H1 (cell line): Measurements from ENCODE around the gene DYNLT3. TPM values are rescaled to one million over a fixed set of nuclear protein-coding genes. Genes with fewer than 3 reads are reported as not detected.

ENCODE experiments used
- CTCF ChIA-PET: fragments of 300-600 bp; sonication (Branson Sonifier 250); formaldehyde crosslinking; loops from one replicate; lab custom pipeline; 2021; ENCODE audit not compliant: partially characterized antibody; lab: Charles Lee
- POLR2A ChIA-PET: fragments of 300-600 bp; sonication (Branson Sonifier 250); formaldehyde crosslinking; loops from one replicate; lab custom pipeline; 2021; ENCODE audit warnings: inconsistent platforms; ENCODE audit not compliant: partially characterized antibody; lab: Charles Lee
- DNase-seq, 2 experiments: peaks; one replicate each; pipeline versions ENCODE4 v3.0.0 to v3.0.0-alpha.2; 2010 to 2022; ENCODE audit warnings: low spot score in 2 of 2, low read depth in 1 of 2, mixed read lengths in 1 of 2
- FAIRE-seq: peaks from 2 replicates; lab custom pipeline; 2011; peaks lifted over from hg19 to GRCh38; lab: Jason Lieb, UNC
- H2AFZ ChIP-seq: 2 replicates; pipeline ENCODE4 v1.8.1; 2012; ENCODE audit warnings: low read length, inconsistent platforms
- H2AK5ac ChIP-seq: 2 replicates; pipeline ENCODE4 v1.6.1; 2013; ENCODE audit warnings: low read depth, low read length
- H2BK120ac ChIP-seq: replicated peaks from 2 replicates; pipeline ENCODE3; 2013; ENCODE audit warnings: low read depth, low read length, inconsistent platforms
- H2BK12ac ChIP-seq: 2 replicates; pipeline ENCODE4 v1.6.1; 2013; ENCODE audit warnings: low read depth, low read length
- H2BK15ac ChIP-seq: 2 replicates; pipeline ENCODE4 v1.6.1; 2013; ENCODE audit warnings: low read length
- H2BK20ac ChIP-seq: 2 replicates; pipeline ENCODE4 v1.6.1; 2013; ENCODE audit warnings: low read length
- H2BK5ac ChIP-seq: 2 replicates; pipeline ENCODE4 v1.6.1; 2013; ENCODE audit warnings: low read depth, low read length
- H3K14ac ChIP-seq: 2 replicates; pipeline ENCODE4 v1.6.1; 2013; ENCODE audit warnings: inconsistent platforms; ENCODE audit not compliant: insufficient read length
- H3K18ac ChIP-seq: 2 replicates; pipeline ENCODE4 v1.6.1; 2013; ENCODE audit warnings: low read length; ENCODE audit errors: extremely low read depth
- H3K23ac ChIP-seq: 2 replicates; pipeline ENCODE4 v1.6.1; 2013; ENCODE audit warnings: inconsistent platforms; ENCODE audit not compliant: insufficient read length
- H3K23me2 ChIP-seq: 2 replicates; pipeline ENCODE4 v1.6.1; 2013; ENCODE audit warnings: low read depth, low read length
- H3K27ac ChIP-seq: 2 replicates; pipeline ENCODE4 v1.6.1; 2011; ENCODE audit warnings: low read depth, low read length, inconsistent platforms
- H3K27me3 ChIP-seq, 4 experiments: replicated peaks in 1 of 4; 1 replicate in 1 of 4; 2 replicates in 3 of 4; pipeline versions ENCODE4 v1.6.1 to v1.8.1; 2011 to 2013; ENCODE audit warnings: low read length in 3 of 4, mild to moderate bottlenecking in 3 of 4, inconsistent platforms in 2 of 4, mixed read lengths in 2 of 4, moderate library complexity in 1 of 4; ENCODE audit not compliant: control insufficient read depth in 3 of 4, insufficient read depth in 3 of 4; ENCODE audit errors: extremely low read depth in 1 of 4
- H3K36me3 ChIP-seq, 4 experiments: 2 replicates each; pipeline versions ENCODE4 v1.6.1 to v1.8.1; 2011 to 2013; ENCODE audit warnings: mild to moderate bottlenecking in 4 of 4, low read length in 3 of 4, moderate library complexity in 2 of 4, control low read depth in 1 of 4, inconsistent platforms in 1 of 4; ENCODE audit not compliant: insufficient read depth in 4 of 4, control insufficient read depth in 2 of 4
- H3K4ac ChIP-seq: replicated peaks from 2 replicates; pipeline ENCODE3; 2013; ENCODE audit warnings: low read length, low read depth, mixed read lengths, inconsistent platforms; ENCODE audit not compliant: insufficient read length
- H3K4me1 ChIP-seq, 4 experiments: replicated peaks in 1 of 4; 1 replicate in 1 of 4; 2 replicates in 3 of 4; pipeline versions ENCODE4 v1.6.1 to v1.8.1; 2011 to 2013; ENCODE audit warnings: low read length in 3 of 4, inconsistent platforms in 2 of 4, mixed read lengths in 1 of 4; ENCODE audit not compliant: insufficient read depth in 4 of 4, control insufficient read depth in 3 of 4
- H3K4me2 ChIP-seq, 2 experiments: 2 replicates each; pipeline versions ENCODE4 v1.6.1 to v1.8.1; 2011 to 2013; ENCODE audit warnings: low read depth in 2 of 2, low read length in 2 of 2, control low read depth in 1 of 2, inconsistent platforms in 1 of 2, mild to moderate bottlenecking in 1 of 2; ENCODE audit not compliant: insufficient read depth in 1 of 2
- H3K4me3 ChIP-seq, 4 experiments: fragments of 200-600, 300-600 bp in 1 of 4; sonication (generic), shearing (Covaris generic), sonication (Bioruptor Twin) in 1 of 4; 2 replicates each; pipeline versions ENCODE4 v1.5.1 to v1.8.1; 2011 to 2016; ENCODE audit warnings: low read length in 4 of 4, low read depth in 3 of 4, control low read depth in 2 of 4, inconsistent platforms in 2 of 4, mild to moderate bottlenecking in 2 of 4, mixed read lengths in 1 of 4, moderate library complexity in 1 of 4; ENCODE audit not compliant: insufficient read depth in 2 of 4; ENCODE audit errors: extremely low read depth in 1 of 4
- H3K56ac ChIP-seq: replicated peaks from 2 replicates; pipeline ENCODE3; 2013; ENCODE audit warnings: low read depth, mild to moderate bottlenecking, mixed read lengths, low read length, inconsistent platforms; ENCODE audit not compliant: insufficient read length
- H3K79me1 ChIP-seq: 2 replicates; pipeline ENCODE4 v1.6.1; 2013; ENCODE audit warnings: low read depth, low read length, control low read depth
- H3K79me2 ChIP-seq, 2 experiments: 2 replicates each; pipeline versions ENCODE4 v1.6.1 to v1.8.1; 2012 to 2013; ENCODE audit warnings: low read length in 2 of 2, mild to moderate bottlenecking in 2 of 2, inconsistent platforms in 1 of 2; ENCODE audit not compliant: insufficient read depth in 2 of 2, control insufficient read depth in 1 of 2
- H3K9ac ChIP-seq, 4 experiments: replicated peaks in 1 of 4; 1 replicate in 1 of 4; 2 replicates in 3 of 4; pipeline versions ENCODE4 v1.6.1 to v1.8.1; 2011 to 2013; ENCODE audit warnings: low read depth in 3 of 4, low read length in 3 of 4, control low read depth in 2 of 4, mild to moderate bottlenecking in 2 of 4, moderate library complexity in 2 of 4, inconsistent platforms in 1 of 4; ENCODE audit errors: extremely low read depth in 1 of 4
- H3K9me3 ChIP-seq, 2 experiments: 2 replicates each; pipeline versions ENCODE4 v1.6.1 to v1.8.1; 2012 to 2013; ENCODE audit warnings: mild to moderate bottlenecking in 2 of 2, moderate library complexity in 2 of 2, control low read depth in 1 of 2, inconsistent platforms in 1 of 2, low read depth in 1 of 2, low read length in 1 of 2, mixed read lengths in 1 of 2; ENCODE audit not compliant: insufficient read depth in 2 of 2
- H4K20me1 ChIP-seq, 2 experiments: replicated peaks in 1 of 2; 2 replicates each; pipeline versions ENCODE3 to v1.8.1; 2011 to 2013; ENCODE audit warnings: inconsistent platforms in 2 of 2, low read length in 2 of 2, mild to moderate bottlenecking in 1 of 2; ENCODE audit not compliant: insufficient read depth in 2 of 2, control insufficient read depth in 1 of 2
- H4K5ac ChIP-seq: 2 replicates; pipeline ENCODE4 v1.6.1; 2013; ENCODE audit warnings: low read length, low read depth, mixed read lengths, inconsistent platforms; ENCODE audit not compliant: insufficient read length
- H4K8ac ChIP-seq: 2 replicates; pipeline ENCODE4 v1.8.0; 2013; ENCODE audit warnings: mild to moderate bottlenecking, moderate library complexity, low read length, inconsistent platforms; ENCODE audit not compliant: insufficient read depth; ENCODE audit errors: extremely low read depth
- H4K91ac ChIP-seq: replicated peaks from 2 replicates; pipeline ENCODE3; 2013; ENCODE audit warnings: low read length, mixed read lengths, inconsistent platforms; ENCODE audit not compliant: insufficient read length
- JUND ChIP-seq: IDR thresholded peaks from 2 replicates; pipeline ENCODE4 v1.6.1; 2011; ENCODE audit warnings: mild to moderate bottlenecking, improper control_type of control experiment, low read length
- WGBS, 2 experiments: shearing (Covaris generic) in 1 of 2; methylation state at CpG; one replicate each; pipeline versions ENCODE4 v1.1.6 to v1.1.7; 2013 to 2015; ENCODE audit warnings: low lambda C conversion rate in 2 of 2, mixed read lengths in 2 of 2, inconsistent platforms in 1 of 2, low coverage in 1 of 2, missing lambda C conversion rate in 1 of 2; ENCODE audit not compliant: insufficient replicate concordance in 2 of 2, insufficient coverage in 1 of 2, insufficient read length in 1 of 2; ENCODE audit errors: extremely low coverage in 1 of 2, missing lambda C conversion rate in 1 of 2; 5-methylcytosine and 5-hydroxymethylcytosine counted together
- polyA plus RNA-seq, 7 experiments: library from polyadenylated mRNA; depleted of rRNA in 3 of 7; stranded (reverse) in 5 of 7; unstranded in 2 of 7; fragments of >200 nt in 5 of 7; fragments of 200-250 nt in 2 of 7; gene quantifications; 1 replicate in 5 of 7; 2 replicates in 1 of 7; 4 replicates in 1 of 7; pipeline versions ENCODE4 v1.2.1 to v1.2.3, GENCODE V29; 2011 to 2013; ENCODE audit warnings: missing spikeins in 2 of 7, mixed read lengths in 2 of 7
- total RNA-seq: library from RNA; stranded (reverse); fragmentation: NEBNext Ultra II Directional; extraction: Animal tissue kit (Norgen Biotek cat#: 25700); gene quantifications from 2 replicates; pipeline ENCODE4 v1.2.1, GENCODE V29; 2021

DYNLT3 gene
- total and polyA plus RNA-seq, 2 of the 8 experiments (the other 6 are each of a cell fraction or from before 2014, with no cell fraction given), result 2.3 to 3.5 TPM

- ChIA-PET POLR2A (no interaction called here), CTCF (no interaction called here)
- Histone ChIP-seq H3K56ac (no peak overlapping the region), H2AFZ (no peak overlapping the region), H4K8ac (no peak overlapping the region), H3K79me2 (no peaks in the 10 kb centered on the region), H3K27ac (no peak overlapping the region), H3K4me2 (no peak overlapping the region), H3K4me1 (no peaks in the 10 kb centered on the region), H3K79me1 (no peaks in the 10 kb centered on the region), H3K9ac (no peak overlapping the region), H3K4ac (no peak overlapping the region), H3K14ac (no peak overlapping the region), H2BK120ac (no peak overlapping the region), H3K36me3 (no peaks in the 10 kb centered on the region), H2BK5ac (no peak overlapping the region), H3K27me3 (no peaks in the 10 kb centered on the region), H3K23ac (no peak overlapping the region), H4K5ac (no peak overlapping the region), H3K9me3 (no peaks in the 10 kb centered on the region), H2BK15ac (no peak overlapping the region), H4K91ac (no peak overlapping the region), H3K23me2 (no peaks in the 10 kb centered on the region), H2BK12ac (no peak overlapping the region)
- FAIRE-seq, result no peak
- DNase-seq, result no peak
- TF ChIP-seq JUND, result no peak
- TF ChIP-seq, all 59 proteins: peak for 0
- H3K4me3 ChIP-seq, result no peak overlapping the region
- WGBS, 2 experiments, result 94% methylated on average over 2 of the region's 4 CpGs; no CpG with 5 or more reads in 1 of the 2 experiments
- H4K20me1 ChIP-seq, result no peaks in the 10 kb centered on the region
- H2BK20ac ChIP-seq, result no peak overlapping the region
- no peak overlapping the region for H3K18ac ChIP-seq
- no peak overlapping the region for H2AK5ac ChIP-seq
Observed at GRCh38 chrX:37876716-37877115, 29.3 kb upstream of the DYNLT3 start.
